ENCODE results near the gene RABIF. TPM values are rescaled to one million over a fixed set of nuclear protein-coding genes. Genes with fewer than 3 reads are reported as not detected.

The RABIF gene
- total and polyA plus RNA-seq, 2 donors (not counting 1 experiment from before 2014, with no cell fraction given), result 8.2 to 14.2 TPM

GRCh38 chr1:202856014-202856413, 32.9 kb downstream of the RABIF start:
- Histone ChIP-seq H3K27me3 (replicated peaks in 1 of 4; ENCODE audit: control extremely low read depth in 1 of 4, control insufficient read depth in 3 of 4, insufficient read depth in 4 of 4, low read length in 3 of 4) (peaks cover 0 to 15% (median 6%) of the 10 kb centered on the region in 4 experiments), H4K20me1 (ENCODE audit: control insufficient read depth, insufficient read depth, low read length, poor library complexity, severe bottlenecking) (no peaks in the 10 kb centered on the region), H3K4me1 (ENCODE audit: control insufficient read depth in 2 of 2, insufficient read depth in 2 of 2, low read length in 2 of 2) (peaks cover 5 to 8% of the 10 kb centered on the region in 2 donors), H3K79me2 (ENCODE audit: control insufficient read depth, insufficient read depth, low read length) (no peaks in the 10 kb centered on the region), H3K9me3 (ENCODE audit: control extremely low read depth in 1 of 3, control insufficient read depth in 2 of 3, insufficient read depth in 1 of 3, low read length in 2 of 3) (no peaks in the 10 kb centered on the region), H3K9ac (ENCODE audit: low read length) (no peak overlapping the region), H2AFZ (ENCODE audit: insufficient read depth, low read depth, low read length, poor library complexity, severe bottlenecking) (no peak overlapping the region), H3K4me3 (ENCODE audit: control extremely low read depth in 1 of 5, extremely low read depth in 1 of 5, insufficient read depth in 1 of 5, low read depth in 2 of 5, low read length in 4 of 5) (no peak overlapping the region), H3K4me2 (replicated peaks; ENCODE audit: low read depth, low read length, poor library complexity, severe bottlenecking) (no peak overlapping the region), H3K36me3 (replicated peaks in 1 of 2; ENCODE audit: control extremely low read depth in 1 of 2, control insufficient read depth in 1 of 2, extremely low read depth in 1 of 2, insufficient read depth in 2 of 2, low read length in 1 of 2) (no peaks in the 10 kb centered on the region), H3K27ac (ENCODE audit: low read length in 2 of 2) (no peak overlapping the region)
- TF ChIP-seq CTCF (IDR thresholded peaks at IDR 0.05) (no peak), EZH2 (IDR thresholded peaks at IDR 0.05; ENCODE audit: borderline replicate concordance, insufficient read depth, low read depth, low read length, poor library complexity, severe bottlenecking) (no peak)
- ChIA-PET CTCF (no interaction called here), POLR2A (no interaction called here)
- no peaks in the 10 kb centered on the region for H3K9me3 Mint-ChIP-seq (ENCODE audit: insufficient read depth)
- H3K4me1 Mint-ChIP-seq, result peaks cover 8% of the 10 kb centered on the region
- no peak overlapping the region for H3K27ac Mint-ChIP-seq
- ATAC-seq (ENCODE audit: low read depth) (no peak), DNase-seq (no peak)
- peaks cover 5% of the 10 kb centered on the region for H3K27me3 Mint-ChIP-seq
- no peak overlapping the region for H3K4me3 Mint-ChIP-seq
- no CpG with 5 or more reads among the region's 2 CpGs for WGBS (ENCODE audit: insufficient coverage)
- intact Hi-C loops (cut with micrococcal nuclease), result no loop called here

DNA sequence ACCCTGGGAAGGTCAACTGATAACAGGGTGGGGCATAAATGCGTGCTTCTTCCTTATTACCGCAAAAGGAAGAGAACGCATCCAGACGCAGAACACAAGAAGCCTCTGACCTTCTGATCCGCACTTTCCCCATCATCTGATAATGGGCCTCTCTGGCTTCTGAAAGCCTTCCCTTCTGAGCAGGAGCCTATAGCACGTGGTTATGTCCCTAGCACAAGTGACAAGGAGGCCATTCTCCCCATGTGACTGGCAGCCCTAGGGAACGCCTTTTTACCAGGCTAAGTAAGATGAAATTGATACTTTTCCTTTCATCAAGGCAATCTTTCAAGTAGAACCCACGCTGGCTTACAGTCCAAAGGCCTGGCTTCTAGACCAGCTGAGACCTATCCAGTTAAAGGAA, 34.2 kb downstream of the RABIF start:
- ChIA-PET CTCF (no interaction called here), POLR2A (no interaction called here)
- no peak overlapping the region for H3K4me3 Mint-ChIP-seq
- intact Hi-C loops (cut with micrococcal nuclease), result no loop called here
- peaks cover 13% of the 10 kb centered on the region for H3K4me1 Mint-ChIP-seq
- no peak overlapping the region for H3K4me3 ChIP-seq (ENCODE audit: control extremely low read depth in 1 of 5, extremely low read depth in 1 of 5, insufficient read depth in 1 of 5, low read depth in 2 of 5, low read length in 4 of 5)
- no peaks in the 10 kb centered on the region for H4K20me1 ChIP-seq (ENCODE audit: control insufficient read depth, insufficient read depth, low read length, poor library complexity, severe bottlenecking)
- TF ChIP-seq EZH2 (IDR thresholded peaks at IDR 0.05; ENCODE audit: borderline replicate concordance, insufficient read depth, low read depth, low read length, poor library complexity, severe bottlenecking), result no peak
- TF ChIP-seq CTCF (IDR thresholded peaks at IDR 0.05), result no peak
- H3K4me2 ChIP-seq (replicated peaks; ENCODE audit: low read depth, low read length, poor library complexity, severe bottlenecking), result no peak overlapping the region
- peaks cover 0 to 4% (median under 1%) of the 10 kb centered on the region in 4 experiments for H3K27me3 ChIP-seq (replicated peaks in 1 of 4; ENCODE audit: control extremely low read depth in 1 of 4, control insufficient read depth in 3 of 4, insufficient read depth in 4 of 4, low read length in 3 of 4)
- no peaks in the 10 kb centered on the region for H3K9me3 ChIP-seq (ENCODE audit: control extremely low read depth in 1 of 3, control insufficient read depth in 2 of 3, insufficient read depth in 1 of 3, low read length in 2 of 3)
- WGBS (ENCODE audit: insufficient coverage), result 96% methylated on average over 8 of the region's 8 CpGs
- peaks cover 2% of the 10 kb centered on the region for H3K27me3 Mint-ChIP-seq
- H3K27ac Mint-ChIP-seq, result no peak overlapping the region
- DNase-seq (no peak), ATAC-seq (ENCODE audit: low read depth) (no peak)
- H2AFZ ChIP-seq (ENCODE audit: insufficient read depth, low read depth, low read length, poor library complexity, severe bottlenecking), result no peak overlapping the region
- H3K9ac ChIP-seq (ENCODE audit: low read length), result no peak overlapping the region
- peaks cover 6 to 12% of the 10 kb centered on the region in 2 donors for H3K4me1 ChIP-seq (ENCODE audit: control insufficient read depth in 2 of 2, insufficient read depth in 2 of 2, low read length in 2 of 2)
- H3K27ac ChIP-seq (ENCODE audit: low read length in 2 of 2), result no peak overlapping the region
- no peaks in the 10 kb centered on the region for H3K36me3 ChIP-seq (replicated peaks in 1 of 2; ENCODE audit: control extremely low read depth in 1 of 2, control insufficient read depth in 1 of 2, extremely low read depth in 1 of 2, insufficient read depth in 2 of 2, low read length in 1 of 2)
- no peaks in the 10 kb centered on the region for H3K9me3 Mint-ChIP-seq (ENCODE audit: insufficient read depth)
- no peaks in the 10 kb centered on the region for H3K79me2 ChIP-seq (ENCODE audit: control insufficient read depth, insufficient read depth, low read length)

Measured in B cell (primary cell).